ENCODE measurements around the gene ELOVL6.
"Not testable (repeated sequence)": the region's sequence is repeated elsewhere in the genome, so short reads cannot be mapped to it uniquely, and the experiment has no call there.

- TF ChIP-seq CTCF (IDR thresholded peaks at IDR 0.05; ENCODE audit: low read depth, low read length); MAX (IDR thresholded peaks at IDR 0.05; ENCODE audit: low read depth, low read length); POLR2A (IDR thresholded peaks at IDR 0.05; ENCODE audit: extremely low read depth, insufficient read length): not testable (repeated sequence)
Observed at GRCh38 chr4:110076828-110077227, 121.6 kb downstream of the ELOVL6 start.

Data from NB4 (cell line).